Astrocyte of the cerebellum (primary cell): ENCODE results near the gene OMP.
A peak's percentile ranks its signal among the peaks of the same experiment; 100 is the strongest.

Experiments used
- DNase-seq: peaks from one replicate; pipeline ENCODE4 v3.0.0-alpha.2; 2011; ENCODE audit warnings: low read depth
- H3K4me3 ChIP-seq: 2 replicates; pipeline ENCODE4 v1.5.1; 2011; ENCODE audit warnings: mild to moderate bottlenecking, low read depth, low read length, moderate library complexity
- CTCF ChIP-seq: IDR thresholded peaks from 2 replicates; pipeline ENCODE4 v1.5.1; 2012; ENCODE audit warnings: low read length, low read depth, moderate library complexity, mild to moderate bottlenecking; ENCODE audit errors: missing control alignments
- in situ Hi-C: cut with HindIII; loops from 2 replicates; pipeline ENCODE4 v1.10.0; 2017; ENCODE audit warnings: low sequenced_read_pairs

The OMP gene

GRCh38 chr11:77091146-77091940 is 11.3 kb upstream of the OMP start:
- no peak overlapping the region for H3K4me3 ChIP-seq
- peak; percentile 23 for DNase-seq
- peak; percentile 95 for TF ChIP-seq CTCF
- in situ Hi-C loops, result no loop called here

- H3K4me3 ChIP-seq, result no peak overlapping the region
- in situ Hi-C loops, result no loop called here
- TF ChIP-seq CTCF, result no peak
- no peak for DNase-seq
Measured at GRCh38 chr11:77092382-77092781, 10.3 kb upstream of the OMP start.

GRCh38 chr11:77093056-77093891 is 9.4 kb upstream of the OMP start:
- in situ Hi-C loops, result no loop called here
- no peak overlapping the region for H3K4me3 ChIP-seq
- no peak for DNase-seq
- TF ChIP-seq CTCF, result no peak

- no peak for DNase-seq
- H3K4me3 ChIP-seq, result no peak overlapping the region
- in situ Hi-C loops, result no loop called here
- no peak for TF ChIP-seq CTCF
Measured at GRCh38 chr11:77093987-77094840, 8.4 kb upstream of the OMP start.

- peak; percentile 28 for TF ChIP-seq CTCF
- DNase-seq, result no peak
- in situ Hi-C loops, result no loop called here
- no peak overlapping the region for H3K4me3 ChIP-seq
Measured at GRCh38 chr11:77094841-77095365, 7.7 kb upstream of the OMP start.
